ENCODE measurements around the gene ATP1A1. TPM values are rescaled to one million over a fixed set of nuclear protein-coding genes. Genes with fewer than 3 reads are reported as not detected.

Gene ATP1A1
- total RNA-seq, 4 donors from 2014 or later, result 770 to 1,450 (median 1,316) TPM

GRCh38 chr1:116373431-116374352, 648 bp downstream of the ATP1A1 start:
- 0% methylated on average over 27 to 43 of the region's 84 CpGs for WGBS, 2 donors
- H3K4me3 ChIP-seq (replicated peaks in 1 of 3), result peak overlapping the region; percentile 50 to 97 (median 95)
- TF ChIP-seq POLR2A (IDR thresholded peaks at IDR 0.05) (peak in 1 of 2 donors; percentile 50), CTCF (IDR thresholded peaks at IDR 0.05) (no peak)
- H3K9me3 ChIP-seq, result no peaks in the 10 kb centered on the region
- H3K27ac ChIP-seq, result peak overlapping the region; percentile 97 to 99 (median 98)
- no peaks in the 10 kb centered on the region for H3K27me3 ChIP-seq
- intact Hi-C loops (cut with DNase I), result loop anchor here (5.0 to 10.0 kb wide), 2 partner anchors 114 to 139 kb away; no protein-coding TSS in a partner anchor
- peaks cover 26 to 27% of the 10 kb centered on the region in 2 donors for H3K4me1 ChIP-seq
- H3K36me3 ChIP-seq, result no peaks in the 10 kb centered on the region
- peak; percentile 67 to 70 for DNase-seq

DNA sequence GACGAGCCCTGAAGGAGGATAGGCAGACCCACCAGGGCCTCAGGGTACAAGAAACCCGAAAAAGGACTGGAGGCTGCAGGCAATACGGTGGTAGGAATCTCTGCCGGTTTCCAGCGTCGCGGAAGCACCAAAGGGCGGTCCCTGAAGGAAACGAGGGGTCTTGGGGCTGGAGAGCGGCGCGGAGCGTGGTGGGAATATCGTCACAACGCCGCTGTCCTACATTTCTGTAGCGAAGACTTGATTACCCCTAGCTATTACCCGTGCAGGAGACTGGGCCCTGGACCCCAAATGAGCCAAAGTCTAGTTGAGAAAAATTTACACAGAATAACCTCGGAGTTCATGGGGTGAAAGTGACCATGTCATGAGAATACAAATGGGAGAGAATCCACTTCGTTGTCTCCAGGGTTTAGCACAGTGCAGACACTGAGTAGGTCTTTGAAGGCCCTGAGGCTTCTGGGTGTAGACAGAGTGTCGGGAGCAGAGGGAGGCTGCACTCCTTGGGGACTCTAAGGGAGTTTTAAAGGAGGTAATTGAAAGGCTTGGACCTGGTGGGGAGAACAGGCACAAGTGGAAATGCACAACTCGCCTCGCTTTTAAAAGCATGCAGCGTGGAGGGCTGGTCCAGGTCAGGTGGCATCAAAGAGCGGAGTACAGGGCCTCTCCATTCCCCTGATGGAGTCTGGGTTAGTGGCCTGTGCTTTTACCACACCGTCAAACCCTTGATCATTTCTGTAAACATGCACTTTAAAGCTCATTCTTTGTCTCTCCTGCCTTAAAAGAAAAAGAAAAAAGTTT, 1.5 kb downstream of the ATP1A1 start:
- 8 to 13% methylated on average over 23 to 26 of the region's 26 CpGs for WGBS, 2 donors
- Histone ChIP-seq H3K9me3 (no peaks in the 10 kb centered on the region), H3K4me3 (replicated peaks in 1 of 3) (peak overlapping the region; percentile 50 to 97 (median 95)), H3K4me1 (peaks cover 34 to 36% of the 10 kb centered on the region in 2 donors), H3K27ac (peak overlapping the region; percentile 97 to 99 (median 98)), H3K36me3 (no peaks in the 10 kb centered on the region), H3K27me3 (no peaks in the 10 kb centered on the region)
- intact Hi-C loops (cut with DNase I), result loop anchor here (5.0 to 10.0 kb wide), 2 partner anchors 113 to 140 kb away; no protein-coding TSS in a partner anchor
- peak; percentile 58 to 62 for DNase-seq
- TF ChIP-seq POLR2A (IDR thresholded peaks at IDR 0.05), result peak in 1 of 2 donors; percentile 51
- TF ChIP-seq CTCF (IDR thresholded peaks at IDR 0.05), result no peak

- WGBS, 2 donors, result 35 to 43% methylated on average over 8 of the region's 8 CpGs
- intact Hi-C loops (cut with DNase I), result loop anchor here (10.0 kb wide), 1 partner anchor 141 kb away; no protein-coding TSS in a partner anchor
- no peaks in the 10 kb centered on the region for H3K27me3 ChIP-seq
- H3K4me1 ChIP-seq, result peaks cover 41 to 43% of the 10 kb centered on the region in 2 donors
- peak overlapping the region; percentile 97 to 99 (median 98) for H3K27ac ChIP-seq
- TF ChIP-seq POLR2A (IDR thresholded peaks at IDR 0.05) (no peak), CTCF (IDR thresholded peaks at IDR 0.05) (no peak)
- H3K9me3 ChIP-seq, result no peaks in the 10 kb centered on the region
- H3K36me3 ChIP-seq, result no peaks in the 10 kb centered on the region
- H3K4me3 ChIP-seq (replicated peaks in 1 of 3), result peak overlapping the region; percentile 50 to 97 (median 95)
- no peak for DNase-seq
Observed at GRCh38 chr1:116375148-116375886, 2.3 kb downstream of the ATP1A1 start.

GRCh38 chr1:116375887-116376728, 3.1 kb downstream of the ATP1A1 start:
- WGBS, 2 donors, result 14 to 17% methylated on average over 9 of the region's 9 CpGs
- TF ChIP-seq POLR2A (IDR thresholded peaks at IDR 0.05), result peak; percentile 64 to 83
- no peak for TF ChIP-seq CTCF (IDR thresholded peaks at IDR 0.05)
- no peaks in the 10 kb centered on the region for H3K9me3 ChIP-seq
- H3K36me3 ChIP-seq, result no peaks in the 10 kb centered on the region
- H3K4me3 ChIP-seq (replicated peaks in 1 of 3), result peak overlapping the region; percentile 50 to 97 (median 95)
- H3K27ac ChIP-seq, result peak overlapping the region; percentile 97 to 99 (median 98)
- no peaks in the 10 kb centered on the region for H3K27me3 ChIP-seq
- intact Hi-C loops (cut with DNase I), result loop anchor here (10.0 kb wide), 1 partner anchor 141 kb away; no protein-coding TSS in a partner anchor
- peaks cover 49 to 51% of the 10 kb centered on the region in 2 donors for H3K4me1 ChIP-seq
- DNase-seq, result peak; percentile 86 to 90
